Measurements from ENCODE around the gene GPR84. TPM values are rescaled to one million over a fixed set of nuclear protein-coding genes. Genes with fewer than 3 reads are reported as not detected.

Gene GPR84
- total and polyA plus RNA-seq, 2 of the 13 experiments (the other 11 are each of a cell fraction or from before 2014, with no cell fraction given): not detected

DNA sequence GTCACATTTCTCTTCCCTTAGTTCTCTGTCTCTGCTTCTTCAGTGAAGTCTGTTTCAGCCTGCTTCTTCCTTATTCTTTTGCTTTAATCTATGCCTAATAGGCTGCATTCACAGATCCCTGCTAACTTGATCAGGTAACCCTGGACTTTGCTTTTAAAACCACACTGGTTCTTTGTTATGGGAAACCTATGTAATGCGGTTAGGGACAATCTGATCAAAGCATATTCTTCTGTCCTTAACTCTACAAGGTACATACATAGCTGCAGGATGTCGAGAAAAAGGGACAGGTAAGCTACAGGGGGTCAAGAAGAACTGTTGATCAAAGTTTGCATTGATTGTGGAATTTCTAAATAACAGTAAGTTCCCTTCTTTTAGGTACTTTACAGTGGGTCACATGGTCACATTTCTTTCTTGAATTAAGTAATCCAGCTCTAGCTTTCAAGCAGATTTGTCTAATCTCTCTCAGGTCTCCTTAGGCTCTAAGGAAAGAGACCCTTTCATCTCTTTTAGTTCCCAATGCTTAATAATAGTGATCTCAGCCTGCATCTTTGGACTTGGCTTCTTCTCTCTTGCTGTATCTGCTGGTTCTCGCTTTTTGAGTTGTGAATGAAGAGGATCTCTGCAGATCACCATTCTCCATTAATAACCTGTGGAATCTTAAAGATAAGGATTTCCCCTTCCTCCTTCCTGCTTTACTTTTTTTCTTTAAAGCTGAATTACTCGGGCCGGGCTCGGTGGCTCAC lies 35.5 kb downstream of the GPR84 start (continued):
- no peak for TF ChIP-seq SALL2 (CRISPR knock-in tag; IDR thresholded peaks at IDR 0.05)
- TF ChIP-seq ZNF530 (CRISPR knock-in tag; IDR thresholded peaks at IDR 0.05; ENCODE audit: low read depth): no peak
- TF ChIP-seq CHCHD3 (CRISPR knock-in tag; IDR thresholded peaks at IDR 0.05): no peak
- TF ChIP-seq, protein P1, sequence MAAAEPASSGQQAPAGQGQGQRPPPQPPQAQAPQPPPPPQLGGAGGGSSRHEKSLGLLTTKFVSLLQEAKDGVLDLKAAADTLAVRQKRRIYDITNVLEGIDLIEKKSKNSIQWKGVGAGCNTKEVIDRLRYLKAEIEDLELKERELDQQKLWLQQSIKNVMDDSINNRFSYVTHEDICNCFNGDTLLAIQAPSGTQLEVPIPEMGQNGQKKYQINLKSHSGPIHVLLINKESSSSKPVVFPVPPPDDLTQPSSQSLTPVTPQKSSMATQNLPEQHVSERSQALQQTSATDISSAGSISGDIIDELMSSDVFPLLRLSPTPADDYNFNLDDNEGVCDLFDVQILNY (CRISPR knock-in tag; conservative IDR thresholded peaks at IDR 0.05): no peak
- TF ChIP-seq, protein P2, sequence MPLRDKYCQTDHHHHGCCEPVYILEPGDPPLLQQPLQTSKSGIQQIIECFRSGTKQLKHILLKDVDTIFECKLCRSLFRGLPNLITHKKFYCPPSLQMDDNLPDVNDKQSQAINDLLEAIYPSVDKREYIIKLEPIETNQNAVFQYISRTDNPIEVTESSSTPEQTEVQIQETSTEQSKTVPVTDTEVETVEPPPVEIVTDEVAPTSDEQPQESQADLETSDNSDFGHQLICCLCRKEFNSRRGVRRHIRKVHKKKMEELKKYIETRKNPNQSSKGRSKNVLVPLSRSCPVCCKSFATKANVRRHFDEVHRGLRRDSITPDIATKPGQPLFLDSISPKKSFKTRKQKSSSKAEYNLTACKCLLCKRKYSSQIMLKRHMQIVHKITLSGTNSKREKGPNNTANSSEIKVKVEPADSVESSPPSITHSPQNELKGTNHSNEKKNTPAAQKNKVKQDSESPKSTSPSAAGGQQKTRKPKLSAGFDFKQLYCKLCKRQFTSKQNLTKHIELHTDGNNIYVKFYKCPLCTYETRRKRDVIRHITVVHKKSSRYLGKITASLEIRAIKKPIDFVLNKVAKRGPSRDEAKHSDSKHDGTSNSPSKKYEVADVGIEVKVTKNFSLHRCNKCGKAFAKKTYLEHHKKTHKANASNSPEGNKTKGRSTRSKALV (CRISPR knock-in tag; IDR thresholded peaks at IDR 0.05): no peak
- TF ChIP-seq TCF7L2 (IDR thresholded peaks at IDR 0.05; ENCODE audit: low read depth, low read length): peak; percentile 62; the same call in 1 of the 2 replicates
- TF ChIP-seq MEIS1 (CRISPR knock-in tag; IDR thresholded peaks at IDR 0.05; ENCODE audit: borderline replicate concordance): no peak
- no peak for TF ChIP-seq ZFAT (CRISPR knock-in tag; conservative IDR thresholded peaks at IDR 0.05)
- TF ChIP-seq U2AF1 (optimal IDR thresholded peaks at IDR 0.05; ENCODE audit: low read depth, low read length): no peak
- no peak for TF ChIP-seq ZNF10 (CRISPR knock-in tag; IDR thresholded peaks at IDR 0.05; ENCODE audit: borderline replicate concordance, low read depth)
- no peak for TF ChIP-seq ZNF263 (CRISPR knock-in tag; IDR thresholded peaks at IDR 0.05)
- 0 out of 2 replicates have a peak, but pooled peaks have one; percentile 7 for TF ChIP-seq ESRRA (CRISPR knock-in tag; IDR thresholded peaks at IDR 0.05; ENCODE audit: low read depth)
- TF ChIP-seq REXO4 (CRISPR knock-in tag; IDR thresholded peaks at IDR 0.05; ENCODE audit: borderline replicate concordance): no peak
- no peak for TF ChIP-seq AKAP8 (CRISPR knock-in tag; IDR thresholded peaks at IDR 0.05)
- TF ChIP-seq ZSCAN29 (CRISPR knock-in tag; conservative IDR thresholded peaks at IDR 0.05): no peak
- TF ChIP-seq FOXP1 (IDR thresholded peaks at IDR 0.05): no peak
- TF ChIP-seq FOXP1 (CRISPR knock-in tag; IDR thresholded peaks at IDR 0.05): no peak
- no peak for TF ChIP-seq BRCA1 (CRISPR knock-in tag; IDR thresholded peaks at IDR 0.05)
- TF ChIP-seq, protein P3, sequence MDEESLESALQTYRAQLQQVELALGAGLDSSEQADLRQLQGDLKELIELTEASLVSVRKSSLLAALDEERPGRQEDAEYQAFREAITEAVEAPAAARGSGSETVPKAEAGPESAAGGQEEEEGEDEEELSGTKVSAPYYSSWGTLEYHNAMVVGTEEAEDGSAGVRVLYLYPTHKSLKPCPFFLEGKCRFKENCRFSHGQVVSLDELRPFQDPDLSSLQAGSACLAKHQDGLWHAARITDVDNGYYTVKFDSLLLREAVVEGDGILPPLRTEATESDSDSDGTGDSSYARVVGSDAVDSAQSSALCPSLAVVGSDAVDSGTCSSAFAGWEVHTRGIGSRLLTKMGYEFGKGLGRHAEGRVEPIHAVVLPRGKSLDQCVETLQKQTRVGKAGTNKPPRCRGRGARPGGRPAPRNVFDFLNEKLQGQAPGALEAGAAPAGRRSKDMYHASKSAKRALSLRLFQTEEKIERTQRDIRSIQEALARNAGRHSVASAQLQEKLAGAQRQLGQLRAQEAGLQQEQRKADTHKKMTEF (CRISPR knock-in tag; IDR thresholded peaks at IDR 0.05): no peak
- TF ChIP-seq ZNF709 (CRISPR knock-in tag; IDR thresholded peaks at IDR 0.05): no peak
- TF ChIP-seq ZNF607 (CRISPR knock-in tag; IDR thresholded peaks at IDR 0.05; ENCODE audit: borderline replicate concordance): no peak
- no peak for TF ChIP-seq MXD4 (CRISPR knock-in tag; IDR thresholded peaks at IDR 0.05)
- no peak for TF ChIP-seq ZBTB7A (CRISPR knock-in tag; IDR thresholded peaks at IDR 0.05)
- no peak for TF ChIP-seq ZNF329 (CRISPR knock-in tag; IDR thresholded peaks at IDR 0.05; ENCODE audit: low read depth)
- no peak for TF ChIP-seq ZFP41 (CRISPR knock-in tag; IDR thresholded peaks at IDR 0.05; ENCODE audit: borderline replicate concordance)
- no peak for TF ChIP-seq ZMYM2 (CRISPR knock-in tag; IDR thresholded peaks at IDR 0.05)
- TF ChIP-seq SRSF4 (IDR thresholded peaks at IDR 0.05; ENCODE audit: low read depth, low read length, poor library complexity, severe bottlenecking): no peak
- no peak; the same call in 1 of the 2 replicates for TF ChIP-seq CHD4 (IDR thresholded peaks at IDR 0.05; ENCODE audit: borderline replicate concordance, low read length)
- no peak for TF ChIP-seq MYNN (CRISPR knock-in tag; IDR thresholded peaks at IDR 0.05; ENCODE audit: low read depth)
